ENCODE data around the gene TAF1A.

TAF1A gene

DNA sequence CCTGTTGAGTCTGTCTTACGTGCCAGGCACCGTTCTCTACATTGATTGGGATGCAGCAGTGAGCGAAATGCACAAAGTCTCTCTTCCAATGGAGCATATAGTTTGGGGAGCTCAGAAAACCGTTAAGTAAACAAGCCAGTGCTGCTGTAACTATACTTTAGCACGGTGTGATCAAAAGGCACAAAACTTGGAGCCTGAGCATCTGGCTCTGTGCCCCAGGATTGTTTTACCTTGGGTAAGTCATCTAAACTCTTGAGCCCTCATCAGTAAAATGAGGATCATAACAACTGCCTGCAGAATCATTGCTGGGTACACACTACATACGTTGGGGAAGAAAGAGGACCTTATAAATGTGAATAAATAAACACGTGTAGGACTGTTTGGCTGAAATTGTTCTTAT lies 43.6 kb downstream of the TAF1A start:
- H3K4me3 ChIP-seq (ENCODE audit: insufficient read depth, low read length, poor library complexity, severe bottlenecking) = no peak overlapping the region
- no peak overlapping the region for H2AFZ ChIP-seq (ENCODE audit: low read depth, low read length, severe bottlenecking)
- no peaks in the 10 kb centered on the region for H3K79me2 ChIP-seq (ENCODE audit: insufficient read depth, low read length)
- H3K4me2 ChIP-seq (ENCODE audit: low read depth, low read length, poor library complexity, severe bottlenecking) = no peak overlapping the region
- no peaks in the 10 kb centered on the region for H4K20me1 ChIP-seq (ENCODE audit: low read depth, low read length)
- H3K27me3 ChIP-seq (ENCODE audit: low read length) = no peaks in the 10 kb centered on the region
- H3K9me2 ChIP-seq (replicated peaks; ENCODE audit: insufficient read depth, low read length) = no peaks in the 10 kb centered on the region
- no peak overlapping the region for H3K9ac ChIP-seq (ENCODE audit: low read length)
- TF ChIP-seq, protein P1, sequence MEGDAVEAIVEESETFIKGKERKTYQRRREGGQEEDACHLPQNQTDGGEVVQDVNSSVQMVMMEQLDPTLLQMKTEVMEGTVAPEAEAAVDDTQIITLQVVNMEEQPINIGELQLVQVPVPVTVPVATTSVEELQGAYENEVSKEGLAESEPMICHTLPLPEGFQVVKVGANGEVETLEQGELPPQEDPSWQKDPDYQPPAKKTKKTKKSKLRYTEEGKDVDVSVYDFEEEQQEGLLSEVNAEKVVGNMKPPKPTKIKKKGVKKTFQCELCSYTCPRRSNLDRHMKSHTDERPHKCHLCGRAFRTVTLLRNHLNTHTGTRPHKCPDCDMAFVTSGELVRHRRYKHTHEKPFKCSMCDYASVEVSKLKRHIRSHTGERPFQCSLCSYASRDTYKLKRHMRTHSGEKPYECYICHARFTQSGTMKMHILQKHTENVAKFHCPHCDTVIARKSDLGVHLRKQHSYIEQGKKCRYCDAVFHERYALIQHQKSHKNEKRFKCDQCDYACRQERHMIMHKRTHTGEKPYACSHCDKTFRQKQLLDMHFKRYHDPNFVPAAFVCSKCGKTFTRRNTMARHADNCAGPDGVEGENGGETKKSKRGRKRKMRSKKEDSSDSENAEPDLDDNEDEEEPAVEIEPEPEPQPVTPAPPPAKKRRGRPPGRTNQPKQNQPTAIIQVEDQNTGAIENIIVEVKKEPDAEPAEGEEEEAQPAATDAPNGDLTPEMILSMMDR (IDR thresholded peaks at IDR 0.05; ENCODE audit: insufficient read depth, low read length, poor library complexity, severe bottlenecking) = no peak
- TF ChIP-seq EZH2phosphoT487 (conservative IDR thresholded peaks at IDR 0.05; ENCODE audit: low read length) = no peak
- H3K9me3 ChIP-seq (ENCODE audit: insufficient read depth, low read length) = no peaks in the 10 kb centered on the region
- H3K36me3 ChIP-seq (ENCODE audit: low read length) = no peaks in the 10 kb centered on the region
- H3F3A ChIP-seq (ENCODE audit: insufficient read depth) = no peaks in the 10 kb centered on the region
- H3K27ac ChIP-seq (ENCODE audit: low read depth, low read length) = no peak overlapping the region

DNA sequence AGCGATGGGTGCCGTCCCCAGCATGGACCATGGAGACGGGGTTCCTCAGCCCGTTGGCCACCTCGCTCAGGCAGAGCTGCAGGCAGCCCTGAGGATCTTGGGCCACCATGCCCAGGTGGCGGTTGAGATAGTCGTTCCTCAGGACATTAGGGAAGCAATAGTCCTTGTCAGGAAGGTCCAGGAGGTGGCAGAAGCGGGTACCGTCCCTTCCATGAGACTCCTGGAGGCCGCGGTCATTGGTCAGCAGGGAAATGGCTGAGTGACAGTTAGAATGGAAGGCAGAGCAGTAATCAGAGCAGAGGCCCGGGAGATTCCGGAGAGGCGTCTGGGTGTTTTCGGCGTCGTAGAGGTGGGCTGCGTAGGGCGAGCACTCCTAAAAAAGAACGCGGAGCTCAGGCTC lies 45.9 kb downstream of the TAF1A start:
- TF ChIP-seq, protein P1 (IDR thresholded peaks at IDR 0.05; ENCODE audit: insufficient read depth, low read length, poor library complexity, severe bottlenecking) = no peak
- TF ChIP-seq EZH2phosphoT487 (conservative IDR thresholded peaks at IDR 0.05; ENCODE audit: low read length) = no peak
- H3F3A ChIP-seq (ENCODE audit: insufficient read depth) = no peaks in the 10 kb centered on the region
- no peaks in the 10 kb centered on the region for H3K9me2 ChIP-seq (replicated peaks; ENCODE audit: insufficient read depth, low read length)
- H3K27me3 ChIP-seq (ENCODE audit: low read length) = no peaks in the 10 kb centered on the region
- no peak overlapping the region for H3K27ac ChIP-seq (ENCODE audit: low read depth, low read length)
- no peak overlapping the region for H3K9ac ChIP-seq (ENCODE audit: low read length)
- no peaks in the 10 kb centered on the region for H3K79me2 ChIP-seq (ENCODE audit: insufficient read depth, low read length)
- no peaks in the 10 kb centered on the region for H4K20me1 ChIP-seq (ENCODE audit: low read depth, low read length)
- H3K4me2 ChIP-seq (ENCODE audit: low read depth, low read length, poor library complexity, severe bottlenecking) = no peak overlapping the region
- no peak overlapping the region for H2AFZ ChIP-seq (ENCODE audit: low read depth, low read length, severe bottlenecking)
- no peak overlapping the region for H3K4me3 ChIP-seq (ENCODE audit: insufficient read depth, low read length, poor library complexity, severe bottlenecking)
- H3K36me3 ChIP-seq (ENCODE audit: low read length) = no peaks in the 10 kb centered on the region
- no peaks in the 10 kb centered on the region for H3K9me3 ChIP-seq (ENCODE audit: insufficient read depth, low read length)

DNA sequence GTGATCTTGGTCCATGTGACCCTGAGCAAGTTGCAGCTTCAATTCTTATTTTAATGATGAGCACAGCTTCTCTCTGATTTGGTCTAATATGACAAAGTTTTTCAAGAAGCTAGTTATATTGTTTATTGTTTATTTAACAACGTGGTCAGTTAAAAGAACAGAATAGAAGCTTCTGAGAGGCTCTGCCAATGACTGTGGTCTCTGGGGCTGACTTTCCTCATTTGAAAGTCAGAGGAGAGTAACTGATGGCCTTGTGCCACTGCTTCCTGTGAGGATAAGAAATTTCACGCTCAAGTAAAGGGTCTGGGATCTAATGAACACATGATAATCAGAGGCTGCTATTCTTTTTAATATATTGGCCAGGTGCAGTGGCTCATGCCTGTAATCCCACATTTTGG lies 49.1 kb downstream of the TAF1A start:
- no peaks in the 10 kb centered on the region for H3K27me3 ChIP-seq (ENCODE audit: low read length)
- no peaks in the 10 kb centered on the region for H3F3A ChIP-seq (ENCODE audit: insufficient read depth)
- H4K20me1 ChIP-seq (ENCODE audit: low read depth, low read length) = no peaks in the 10 kb centered on the region
- no peak overlapping the region for H3K9ac ChIP-seq (ENCODE audit: low read length)
- no peak overlapping the region for H3K4me3 ChIP-seq (ENCODE audit: insufficient read depth, low read length, poor library complexity, severe bottlenecking)
- no peak overlapping the region for H2AFZ ChIP-seq (ENCODE audit: low read depth, low read length, severe bottlenecking)
- H3K4me2 ChIP-seq (ENCODE audit: low read depth, low read length, poor library complexity, severe bottlenecking) = no peak overlapping the region
- no peak overlapping the region for H3K27ac ChIP-seq (ENCODE audit: low read depth, low read length)
- no peaks in the 10 kb centered on the region for H3K9me3 ChIP-seq (ENCODE audit: insufficient read depth, low read length)
- H3K9me2 ChIP-seq (replicated peaks; ENCODE audit: insufficient read depth, low read length) = no peaks in the 10 kb centered on the region
- TF ChIP-seq EZH2phosphoT487 (conservative IDR thresholded peaks at IDR 0.05; ENCODE audit: low read length) = no peak
- TF ChIP-seq, protein P1 (IDR thresholded peaks at IDR 0.05; ENCODE audit: insufficient read depth, low read length, poor library complexity, severe bottlenecking) = no peak
- no peaks in the 10 kb centered on the region for H3K36me3 ChIP-seq (ENCODE audit: low read length)
- no peaks in the 10 kb centered on the region for H3K79me2 ChIP-seq (ENCODE audit: insufficient read depth, low read length)

All from SU-DHL-6 (cell line).